Measurements from ENCODE around the gene CTBP2.

GRCh38 chr10:125060482-125060825 lies 99.9 kb downstream of the CTBP2 start:
- TF ChIP-seq CTCF (IDR thresholded peaks at IDR 0.05): no peak
- TF ChIP-seq POLR2A (IDR thresholded peaks at IDR 0.05; ENCODE audit: low read depth): no peak
- TF ChIP-seq EP300 (IDR thresholded peaks at IDR 0.05): no peak
- TF ChIP-seq POLR2AphosphoS5 (IDR thresholded peaks at IDR 0.05): peak in 1 of 2 donors; percentile 24
